ENCODE data around the gene HPSE2. TPM values are rescaled to one million over a fixed set of nuclear protein-coding genes. Genes with fewer than 3 reads are reported as not detected.

The HPSE2 gene
- total RNA-seq, 2 experiments from 2014 or later = not detected

- Mint-ChIP-seq H3K36me3 (ENCODE audit: low read depth) (no peaks in the 10 kb centered on the region), H3K4me1 (ENCODE audit: low read depth) (no peaks in the 10 kb centered on the region), H3K27ac (no peak overlapping the region), H3K9me3 (peaks cover 12% of the 10 kb centered on the region), H3K27me3 (peaks cover 27% of the 10 kb centered on the region), H3K4me3 (no peak overlapping the region)
- Histone ChIP-seq H3K4me1 (ENCODE audit: insufficient read depth, low read length) (no peaks in the 10 kb centered on the region), H3K27ac (ENCODE audit: low read depth in 1 of 2, low read length in 2 of 2) (no peak overlapping the region), H3K36me3 (ENCODE audit: insufficient read depth, low read length) (no peaks in the 10 kb centered on the region), H3K4me3 (ENCODE audit: low read length) (no peak overlapping the region), H3K27me3 (ENCODE audit: control insufficient read depth in 1 of 2, insufficient read depth in 2 of 2, low read length in 2 of 2) (peaks cover 0 to 8% of the 10 kb centered on the region in 2 experiments), H3K9me3 (ENCODE audit: control insufficient read depth in 1 of 2, insufficient read depth in 1 of 2, low read length in 2 of 2) (peaks cover 7 to 23% of the 10 kb centered on the region in 2 experiments)
- DNase-seq = no peak
- CTCF ChIA-PET = no interaction called here
- ATAC-seq (ENCODE audit: poor library complexity) = no peak
- POLR2A ChIA-PET = no interaction called here
- no peak for TF ChIP-seq CTCF (IDR thresholded peaks at IDR 0.05)
- intact Hi-C loops (cut with DNase I, micrococcal nuclease) = no loop called here
Observed at GRCh38 chr10:98599032-98599610, 636.5 kb downstream of the HPSE2 start.

- H3K9me3 ChIP-seq (ENCODE audit: control insufficient read depth in 1 of 2, insufficient read depth in 1 of 2, low read length in 2 of 2) = peaks cover 7 to 23% of the 10 kb centered on the region in 2 experiments
- no peaks in the 10 kb centered on the region for H3K4me1 ChIP-seq (ENCODE audit: insufficient read depth, low read length)
- H3K36me3 Mint-ChIP-seq (ENCODE audit: low read depth) = no peaks in the 10 kb centered on the region
- H3K27me3 Mint-ChIP-seq = peaks cover 16% of the 10 kb centered on the region
- no peak overlapping the region for H3K27ac ChIP-seq (ENCODE audit: low read depth in 1 of 2, low read length in 2 of 2)
- no peak overlapping the region for H3K4me3 ChIP-seq (ENCODE audit: low read length)
- no peak overlapping the region for H3K4me3 Mint-ChIP-seq
- no peak overlapping the region for H3K27ac Mint-ChIP-seq
- ATAC-seq (ENCODE audit: poor library complexity) (no peak), DNase-seq (no peak)
- H3K36me3 ChIP-seq (ENCODE audit: insufficient read depth, low read length) = no peaks in the 10 kb centered on the region
- H3K9me3 Mint-ChIP-seq = peaks cover 12% of the 10 kb centered on the region
- no peak for TF ChIP-seq CTCF (IDR thresholded peaks at IDR 0.05)
- intact Hi-C loops (cut with DNase I, micrococcal nuclease) = no loop called here
- ChIA-PET POLR2A (no interaction called here), CTCF (no interaction called here)
- H3K4me1 Mint-ChIP-seq (ENCODE audit: low read depth) = no peaks in the 10 kb centered on the region
- H3K27me3 ChIP-seq (ENCODE audit: control insufficient read depth in 1 of 2, insufficient read depth in 2 of 2, low read length in 2 of 2) = peaks cover 0 to 6% of the 10 kb centered on the region in 2 experiments
Observed at GRCh38 chr10:98596404-98596803, 639.2 kb downstream of the HPSE2 start.

- no peaks in the 10 kb centered on the region for H3K4me1 Mint-ChIP-seq (ENCODE audit: low read depth)
- Histone ChIP-seq H3K27me3 (ENCODE audit: control insufficient read depth in 1 of 2, insufficient read depth in 2 of 2, low read length in 2 of 2) (no peaks in the 10 kb centered on the region), H3K27ac (ENCODE audit: low read depth in 1 of 2, low read length in 2 of 2) (no peak overlapping the region), H3K4me3 (ENCODE audit: low read length) (no peak overlapping the region), H3K9me3 (ENCODE audit: control insufficient read depth in 1 of 2, insufficient read depth in 1 of 2, low read length in 2 of 2) (no peaks in the 10 kb centered on the region), H3K4me1 (ENCODE audit: insufficient read depth, low read length) (no peaks in the 10 kb centered on the region), H3K36me3 (ENCODE audit: insufficient read depth, low read length) (no peaks in the 10 kb centered on the region)
- H3K36me3 Mint-ChIP-seq (ENCODE audit: low read depth) = no peaks in the 10 kb centered on the region
- TF ChIP-seq CTCF (IDR thresholded peaks at IDR 0.05) = no peak
- DNase-seq (no peak), ATAC-seq (ENCODE audit: poor library complexity) (no peak)
- no peaks in the 10 kb centered on the region for H3K27me3 Mint-ChIP-seq
- CTCF ChIA-PET = no interaction called here
- no peak overlapping the region for H3K27ac Mint-ChIP-seq
- no peak overlapping the region for H3K4me3 Mint-ChIP-seq
- H3K9me3 Mint-ChIP-seq = no peaks in the 10 kb centered on the region
- intact Hi-C loops (cut with DNase I, micrococcal nuclease) = no loop called here
- POLR2A ChIA-PET = no interaction called here
Observed at GRCh38 chr10:98589691-98590090, 646.0 kb downstream of the HPSE2 start.

Measured in CD4-positive, alpha-beta T cell (primary cell).